ENCODE results near the gene PERM1. TPM values are rescaled to one million over a fixed set of nuclear protein-coding genes. Genes with fewer than 3 reads are reported as not detected.

The PERM1 gene
- total and polyA plus RNA-seq, 4 donors, result under 0.01 to 0.06 TPM; not detected in 2

GRCh38 chr1:984476-984814, 2.6 kb upstream of the PERM1 start:
- Histone ChIP-seq H3K36me3 (ENCODE audit: control insufficient read depth in 4 of 4, insufficient read depth in 3 of 4, low read depth in 1 of 4, low read length in 3 of 4) (no peaks in the 10 kb centered on the region), H3K4me1 (ENCODE audit: control insufficient read depth in 4 of 4, insufficient read depth in 4 of 4, low read length in 3 of 4) (peaks cover 0 to 2% (median 0%) of the 10 kb centered on the region in 4 donors), H3K27ac (ENCODE audit: low read depth in 1 of 2, low read length in 2 of 2) (no peak overlapping the region), H3K9me3 (ENCODE audit: control insufficient read depth in 4 of 4, low read length in 3 of 4) (no peaks in the 10 kb centered on the region), H3K27me3 (ENCODE audit: control insufficient read depth in 4 of 4, insufficient read depth in 4 of 4, low read length in 3 of 4) (peaks cover 0 to 6% (median 2%) of the 10 kb centered on the region in 4 donors), H3K9ac (ENCODE audit: low read depth in 1 of 2, low read length in 2 of 2) (no peak overlapping the region), H3K4me3 (ENCODE audit: low read depth in 1 of 3, low read length in 3 of 3) (no peak overlapping the region)
- no peak for DNase-seq (ENCODE audit: low spot score)
- TF ChIP-seq GABPA (IDR thresholded peaks at IDR 0.05 in 1 of 2, conservative IDR thresholded peaks at IDR 0.05 in 1 of 2) (no peak), JUND (IDR thresholded peaks at IDR 0.05) (no peak), EGR1 (IDR thresholded peaks at IDR 0.05; ENCODE audit: low read depth in 2 of 2) (no peak), RXRA (IDR thresholded peaks at IDR 0.05) (no peak), HNF4A (conservative IDR thresholded peaks at IDR 0.05) (no peak)
- TF ChIP-seq, protein P1, sequence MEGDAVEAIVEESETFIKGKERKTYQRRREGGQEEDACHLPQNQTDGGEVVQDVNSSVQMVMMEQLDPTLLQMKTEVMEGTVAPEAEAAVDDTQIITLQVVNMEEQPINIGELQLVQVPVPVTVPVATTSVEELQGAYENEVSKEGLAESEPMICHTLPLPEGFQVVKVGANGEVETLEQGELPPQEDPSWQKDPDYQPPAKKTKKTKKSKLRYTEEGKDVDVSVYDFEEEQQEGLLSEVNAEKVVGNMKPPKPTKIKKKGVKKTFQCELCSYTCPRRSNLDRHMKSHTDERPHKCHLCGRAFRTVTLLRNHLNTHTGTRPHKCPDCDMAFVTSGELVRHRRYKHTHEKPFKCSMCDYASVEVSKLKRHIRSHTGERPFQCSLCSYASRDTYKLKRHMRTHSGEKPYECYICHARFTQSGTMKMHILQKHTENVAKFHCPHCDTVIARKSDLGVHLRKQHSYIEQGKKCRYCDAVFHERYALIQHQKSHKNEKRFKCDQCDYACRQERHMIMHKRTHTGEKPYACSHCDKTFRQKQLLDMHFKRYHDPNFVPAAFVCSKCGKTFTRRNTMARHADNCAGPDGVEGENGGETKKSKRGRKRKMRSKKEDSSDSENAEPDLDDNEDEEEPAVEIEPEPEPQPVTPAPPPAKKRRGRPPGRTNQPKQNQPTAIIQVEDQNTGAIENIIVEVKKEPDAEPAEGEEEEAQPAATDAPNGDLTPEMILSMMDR (IDR thresholded peaks at IDR 0.05; ENCODE audit: low read depth, low read length, missing input control), result no peak
- 56% methylated on average over 12 of the region's 12 CpGs for WGBS

GRCh38 chr1:983798-984475, 2.0 kb upstream of the PERM1 start:
- Histone ChIP-seq H3K9ac (ENCODE audit: low read depth in 1 of 2, low read length in 2 of 2) (no peak overlapping the region), H3K27me3 (ENCODE audit: control insufficient read depth in 4 of 4, insufficient read depth in 4 of 4, low read length in 3 of 4) (peaks cover 0 to 6% (median 2%) of the 10 kb centered on the region in 4 donors)

More at GRCh38 chr1:983798-984475, 2.0 kb upstream of the PERM1 start:
- Histone ChIP-seq H3K4me3 (ENCODE audit: low read depth in 1 of 3, low read length in 3 of 3) (no peak overlapping the region), H3K9me3 (ENCODE audit: control insufficient read depth in 4 of 4, low read length in 3 of 4) (no peaks in the 10 kb centered on the region), H3K4me1 (ENCODE audit: control insufficient read depth in 4 of 4, insufficient read depth in 4 of 4, low read length in 3 of 4) (peaks cover 0 to 2% (median 0%) of the 10 kb centered on the region in 4 donors), H3K36me3 (ENCODE audit: control insufficient read depth in 4 of 4, insufficient read depth in 3 of 4, low read depth in 1 of 4, low read length in 3 of 4) (no peaks in the 10 kb centered on the region), H3K27ac (ENCODE audit: low read depth in 1 of 2, low read length in 2 of 2) (no peak overlapping the region)
- peak; percentile 67 for DNase-seq (ENCODE audit: low spot score)
- WGBS, result 18% methylated on average over 29 of the region's 29 CpGs
- TF ChIP-seq MAX (IDR thresholded peaks at IDR 0.05), result no peak
- TF ChIP-seq RAD21 (IDR thresholded peaks at IDR 0.05), result peak; percentile 60 to 77
- no peak for TF ChIP-seq HNF4A (conservative IDR thresholded peaks at IDR 0.05)
- TF ChIP-seq NR2F2 (IDR thresholded peaks at IDR 0.05), result no peak
- no peak for TF ChIP-seq RXRA (IDR thresholded peaks at IDR 0.05)
- TF ChIP-seq YY1 (IDR thresholded peaks at IDR 0.05), result no peak
- no peak for TF ChIP-seq GABPA (IDR thresholded peaks at IDR 0.05 in 1 of 2, conservative IDR thresholded peaks at IDR 0.05 in 1 of 2)
- TF ChIP-seq, protein P2, sequence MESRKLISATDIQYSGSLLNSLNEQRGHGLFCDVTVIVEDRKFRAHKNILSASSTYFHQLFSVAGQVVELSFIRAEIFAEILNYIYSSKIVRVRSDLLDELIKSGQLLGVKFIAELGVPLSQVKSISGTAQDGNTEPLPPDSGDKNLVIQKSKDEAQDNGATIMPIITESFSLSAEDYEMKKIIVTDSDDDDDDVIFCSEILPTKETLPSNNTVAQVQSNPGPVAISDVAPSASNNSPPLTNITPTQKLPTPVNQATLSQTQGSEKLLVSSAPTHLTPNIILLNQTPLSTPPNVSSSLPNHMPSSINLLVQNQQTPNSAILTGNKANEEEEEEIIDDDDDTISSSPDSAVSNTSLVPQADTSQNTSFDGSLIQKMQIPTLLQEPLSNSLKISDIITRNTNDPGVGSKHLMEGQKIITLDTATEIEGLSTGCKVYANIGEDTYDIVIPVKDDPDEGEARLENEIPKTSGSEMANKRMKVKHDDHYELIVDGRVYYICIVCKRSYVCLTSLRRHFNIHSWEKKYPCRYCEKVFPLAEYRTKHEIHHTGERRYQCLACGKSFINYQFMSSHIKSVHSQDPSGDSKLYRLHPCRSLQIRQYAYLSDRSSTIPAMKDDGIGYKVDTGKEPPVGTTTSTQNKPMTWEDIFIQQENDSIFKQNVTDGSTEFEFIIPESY (IDR thresholded peaks at IDR 0.05), result no peak
- no peak for TF ChIP-seq SP1 (IDR thresholded peaks at IDR 0.05)
- TF ChIP-seq JUND (IDR thresholded peaks at IDR 0.05), result no peak
- TF ChIP-seq, protein P1 (IDR thresholded peaks at IDR 0.05; ENCODE audit: low read depth, low read length, missing input control), result peak; percentile 62
- TF ChIP-seq FOXA2 (IDR thresholded peaks at IDR 0.05), result no peak
- no peak for TF ChIP-seq HNF4G (IDR thresholded peaks at IDR 0.05)
- TF ChIP-seq EGR1 (IDR thresholded peaks at IDR 0.05; ENCODE audit: low read depth in 2 of 2), result no peak

Measured in liver (tissue), 9 donors.